ENCODE data around the gene HDX.
A peak's percentile ranks its signal among the peaks of the same experiment; 100 is the strongest.
"Not testable (repeated sequence)": the region's sequence is repeated elsewhere in the genome, so short reads cannot be mapped to it uniquely, and the experiment has no call there.

HDX gene

GRCh38 chrX:84363051-84363450, 139.2 kb downstream of the HDX start:
- Mint-ChIP-seq H3K27me3 (no peaks in the 10 kb centered on the region), H3K9me3 (no peaks in the 10 kb centered on the region), H3K36me3 (no peaks in the 10 kb centered on the region), H3K4me3 (no peak overlapping the region), H3K27ac (no peak overlapping the region), H3K4me1 (no peaks in the 10 kb centered on the region)

DNA sequence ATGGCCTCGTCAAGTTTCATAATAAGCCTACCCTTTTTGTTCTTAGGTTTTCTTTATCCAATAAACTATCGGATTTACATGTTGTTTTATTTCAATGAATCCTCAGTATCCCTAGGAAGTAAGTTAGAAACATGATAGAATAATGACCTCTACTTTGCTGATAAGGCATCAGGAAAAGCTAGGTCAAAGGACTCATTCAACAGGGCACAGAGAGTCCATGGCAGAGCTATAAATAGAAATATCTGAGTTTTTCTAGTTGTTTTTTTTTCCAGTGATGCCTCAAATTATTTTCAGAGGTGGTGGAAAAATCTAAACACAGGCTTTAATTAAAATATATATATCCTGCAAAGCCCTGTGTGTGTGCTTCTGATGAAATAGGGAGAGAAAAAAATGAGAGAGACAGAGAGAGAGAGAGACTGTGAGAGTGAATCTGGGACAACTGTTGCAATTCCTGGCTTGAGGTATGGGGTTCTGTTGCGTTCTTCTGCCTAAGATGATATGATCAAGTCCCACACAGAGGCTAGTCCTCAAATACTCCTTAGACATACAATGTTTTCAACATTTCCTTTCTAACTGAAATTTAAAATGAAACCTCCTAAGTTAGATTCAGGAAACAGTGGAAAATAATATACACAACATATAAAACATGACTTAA, 139.9 kb downstream of the HDX start:
- no peak overlapping the region for H3K27ac Mint-ChIP-seq
- H3K4me3 Mint-ChIP-seq, result no peak overlapping the region
- H3K9me3 Mint-ChIP-seq, result no peaks in the 10 kb centered on the region
- H3K27me3 Mint-ChIP-seq, result no peaks in the 10 kb centered on the region
- no peaks in the 10 kb centered on the region for H3K4me1 Mint-ChIP-seq
- no peaks in the 10 kb centered on the region for H3K36me3 Mint-ChIP-seq

DNA sequence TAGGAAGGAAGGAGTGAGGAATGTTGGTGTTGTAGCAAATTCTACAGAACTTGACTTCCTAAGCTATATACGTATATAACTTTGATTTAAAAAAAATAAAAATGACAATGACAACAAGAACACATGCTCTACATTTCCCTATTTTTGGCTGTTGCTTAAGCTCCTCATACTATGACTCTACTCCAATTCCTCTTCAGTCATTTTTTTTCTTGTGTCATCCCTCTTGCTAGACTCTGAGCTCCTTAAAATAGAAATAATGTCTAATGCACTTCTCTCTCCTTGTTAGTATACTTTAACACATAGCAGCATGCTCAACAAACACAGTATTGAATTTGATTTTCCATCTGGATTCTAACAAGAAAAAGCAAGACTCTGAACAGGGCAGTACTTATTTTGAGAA, 144.0 kb downstream of the HDX start:
- H3K4me3 Mint-ChIP-seq, result no peak overlapping the region
- no peaks in the 10 kb centered on the region for H3K36me3 Mint-ChIP-seq
- no peaks in the 10 kb centered on the region for H3K27me3 Mint-ChIP-seq
- no peaks in the 10 kb centered on the region for H3K4me1 Mint-ChIP-seq
- no peaks in the 10 kb centered on the region for H3K9me3 Mint-ChIP-seq
- no peak overlapping the region for H3K27ac Mint-ChIP-seq

- Mint-ChIP-seq H3K27me3 (no peaks in the 10 kb centered on the region), H3K36me3 (no peaks in the 10 kb centered on the region), H3K27ac (no peak overlapping the region), H3K4me3 (no peak overlapping the region), H3K4me1 (no peaks in the 10 kb centered on the region), H3K9me3 (no peaks in the 10 kb centered on the region)
Observed at GRCh38 chrX:84357296-84357695, 145.0 kb downstream of the HDX start.

DNA sequence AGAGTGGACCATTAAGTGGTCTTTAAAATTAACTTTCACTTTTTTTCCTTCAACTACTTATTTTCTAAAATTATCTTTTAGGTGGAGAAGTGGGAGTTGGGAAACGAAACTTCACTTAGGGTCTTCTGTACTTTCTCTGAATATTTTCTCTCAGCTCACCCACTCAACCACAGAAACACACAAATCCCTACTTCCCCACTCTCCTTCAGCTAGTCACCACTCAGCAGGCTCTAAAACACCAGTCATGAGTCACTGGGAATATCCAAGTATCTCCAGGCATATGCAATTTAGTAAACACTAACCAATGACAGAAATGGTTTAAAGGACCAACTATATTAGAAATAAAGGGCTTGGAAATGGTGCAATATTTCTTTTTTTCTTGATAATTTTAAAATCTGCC, 161.3 kb downstream of the HDX start:
- Mint-ChIP-seq H3K4me3 (no peak overlapping the region), H3K4me1 (no peaks in the 10 kb centered on the region), H3K27me3 (no peaks in the 10 kb centered on the region), H3K9me3 (no peaks in the 10 kb centered on the region), H3K36me3 (no peaks in the 10 kb centered on the region), H3K27ac (peak overlapping the region; percentile 63)

- H3K4me3 Mint-ChIP-seq, result no peak overlapping the region
- H3K27ac Mint-ChIP-seq, result no peak overlapping the region
- no peaks in the 10 kb centered on the region for H3K4me1 Mint-ChIP-seq
- no peaks in the 10 kb centered on the region for H3K27me3 Mint-ChIP-seq
- H3K36me3 Mint-ChIP-seq, result no peaks in the 10 kb centered on the region
- no peaks in the 10 kb centered on the region for H3K9me3 Mint-ChIP-seq
Observed at GRCh38 chrX:84339507-84340364, 162.5 kb downstream of the HDX start.

GRCh38 chrX:84336646-84337045, 165.6 kb downstream of the HDX start:
- Mint-ChIP-seq H3K36me3 (no peaks in the 10 kb centered on the region), H3K9me3 (no peaks in the 10 kb centered on the region), H3K27ac (no peak overlapping the region), H3K4me1 (no peaks in the 10 kb centered on the region), H3K4me3 (no peak overlapping the region), H3K27me3 (no peaks in the 10 kb centered on the region)

DNA sequence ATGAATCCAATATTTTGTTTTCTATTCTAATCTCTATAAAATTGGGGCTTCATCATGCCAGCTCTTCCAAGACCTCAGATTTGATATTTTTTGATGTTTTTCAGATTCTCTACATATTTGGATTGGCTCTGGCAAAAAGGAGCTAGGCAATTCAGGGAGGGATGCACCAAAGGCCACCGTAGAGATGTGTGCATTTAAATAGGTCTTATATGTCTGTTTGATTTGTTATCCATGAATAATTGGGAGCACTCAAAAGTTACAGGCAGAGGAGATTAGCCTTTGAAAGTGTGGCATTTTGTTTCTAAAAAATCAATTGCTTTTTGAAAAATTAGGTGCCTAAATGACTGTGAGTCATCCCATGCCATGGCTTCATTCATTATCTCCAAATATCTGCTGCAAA, 167.1 kb downstream of the HDX start:
- H3K4me3 Mint-ChIP-seq, result no peak overlapping the region
- H3K4me1 Mint-ChIP-seq, result no peaks in the 10 kb centered on the region
- no peaks in the 10 kb centered on the region for H3K27me3 Mint-ChIP-seq
- H3K27ac Mint-ChIP-seq, result no peak overlapping the region
- H3K9me3 Mint-ChIP-seq, result no peaks in the 10 kb centered on the region
- no peaks in the 10 kb centered on the region for H3K36me3 Mint-ChIP-seq

DNA sequence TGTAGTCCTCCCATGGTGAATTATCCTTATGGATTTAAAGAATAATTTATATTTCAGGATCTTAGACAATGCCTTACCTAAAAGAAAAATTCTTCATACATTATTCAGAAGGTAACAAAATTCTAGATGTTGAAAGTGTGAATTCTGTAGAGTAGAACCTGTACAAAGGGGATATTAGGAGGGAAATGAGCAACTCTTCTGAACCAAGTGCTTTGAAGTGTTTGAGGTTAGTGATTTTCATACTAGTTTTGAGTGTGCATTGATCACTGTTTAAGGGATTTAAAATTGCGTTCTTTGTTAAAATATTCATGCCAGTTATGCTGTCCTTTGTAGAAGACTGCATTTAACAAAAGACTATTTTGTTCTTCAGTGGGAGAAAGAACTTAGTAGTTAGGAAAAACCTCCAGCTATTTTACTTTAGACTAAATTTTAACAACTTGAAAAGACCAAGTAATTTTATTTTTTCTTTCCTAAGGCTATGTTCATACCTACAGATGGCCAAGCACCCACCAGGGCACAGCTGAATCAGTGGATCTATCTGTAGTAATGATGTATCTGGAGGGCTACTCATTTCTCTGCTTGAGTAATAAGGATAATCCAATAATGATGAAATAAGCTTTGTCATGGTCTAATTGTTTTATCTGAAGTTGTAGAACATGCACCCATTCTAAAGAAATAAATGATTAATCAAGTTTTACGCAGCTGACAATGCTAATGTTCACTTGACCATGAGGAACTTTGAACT, 180.0 kb downstream of the HDX start:
- H3K4me1 Mint-ChIP-seq, result no peaks in the 10 kb centered on the region
- H3K36me3 Mint-ChIP-seq, result no peaks in the 10 kb centered on the region
- no peak overlapping the region for H3K27ac Mint-ChIP-seq
- no peak overlapping the region for H3K4me3 Mint-ChIP-seq
- H3K27me3 Mint-ChIP-seq, result no peaks in the 10 kb centered on the region
- no peaks in the 10 kb centered on the region for H3K9me3 Mint-ChIP-seq

- Mint-ChIP-seq H3K27ac (no peak overlapping the region), H3K4me1 (no peaks in the 10 kb centered on the region), H3K36me3 (no peaks in the 10 kb centered on the region), H3K9me3 (no peaks in the 10 kb centered on the region), H3K4me3 (no peak overlapping the region), H3K27me3 (no peaks in the 10 kb centered on the region)
Observed at GRCh38 chrX:84320614-84321013, 181.6 kb downstream of the HDX start.

DNA sequence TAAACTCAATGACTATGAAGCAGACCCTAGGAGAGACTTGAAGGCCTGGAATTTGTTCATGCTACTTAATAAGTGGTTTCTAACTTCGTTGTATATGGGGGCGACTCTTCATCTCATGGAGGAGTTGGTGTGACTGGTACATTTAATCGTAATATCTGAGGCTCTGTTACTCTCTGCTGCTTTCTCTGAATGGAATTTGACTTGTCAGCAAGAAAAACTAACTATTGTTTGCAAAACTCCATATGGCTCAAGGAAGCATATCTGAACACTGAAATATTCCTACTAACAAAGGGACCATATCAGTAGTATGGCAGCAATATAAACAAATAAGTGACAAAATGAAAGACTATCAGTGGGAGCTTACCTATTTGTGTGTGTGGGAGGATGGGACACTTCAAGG, 182.2 kb downstream of the HDX start:
- Mint-ChIP-seq H3K4me1 (no peaks in the 10 kb centered on the region), H3K36me3 (no peaks in the 10 kb centered on the region), H3K9me3 (no peaks in the 10 kb centered on the region), H3K4me3 (no peak overlapping the region), H3K27me3 (no peaks in the 10 kb centered on the region), H3K27ac (no peak overlapping the region)

DNA sequence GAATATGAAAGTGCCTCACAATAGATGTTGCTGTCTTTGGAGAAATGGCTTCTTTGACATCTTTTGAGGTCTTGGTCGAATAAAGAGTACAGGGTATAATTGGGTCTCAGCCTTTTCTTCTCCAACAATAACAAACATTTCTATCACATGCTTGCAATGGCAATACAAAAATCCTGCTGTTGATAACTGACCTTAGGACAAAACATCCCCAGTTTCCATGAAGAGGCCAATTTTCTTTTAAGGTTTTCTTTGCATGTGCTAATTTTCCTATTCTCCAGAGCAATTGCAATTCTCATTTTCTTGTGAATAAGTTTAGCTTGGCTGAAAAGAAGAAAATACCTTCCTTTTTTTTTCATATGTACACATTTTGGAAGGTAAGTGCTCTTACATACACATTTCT, 183.6 kb downstream of the HDX start:
- no peak overlapping the region for H3K4me3 Mint-ChIP-seq
- no peaks in the 10 kb centered on the region for H3K9me3 Mint-ChIP-seq
- no peak overlapping the region for H3K27ac Mint-ChIP-seq
- H3K4me1 Mint-ChIP-seq, result no peaks in the 10 kb centered on the region
- no peaks in the 10 kb centered on the region for H3K36me3 Mint-ChIP-seq
- H3K27me3 Mint-ChIP-seq, result no peaks in the 10 kb centered on the region

- not testable (repeated sequence) for H3K27me3 Mint-ChIP-seq, H3K4me1 Mint-ChIP-seq, H3K9me3 Mint-ChIP-seq, H3K4me3 Mint-ChIP-seq, H3K36me3 Mint-ChIP-seq, H3K27ac Mint-ChIP-seq
Observed at GRCh38 chrX:84315946-84316345, 186.3 kb downstream of the HDX start.

All from activated naive CD4-positive, alpha-beta T cell treated with anti-CD3 and anti-CD28 coated beads, Interleukin-2, amount 50 U/mL, for 24 hours (primary cell).